ENCODE results near the gene MSL3B.

The MSL3B gene

DNA sequence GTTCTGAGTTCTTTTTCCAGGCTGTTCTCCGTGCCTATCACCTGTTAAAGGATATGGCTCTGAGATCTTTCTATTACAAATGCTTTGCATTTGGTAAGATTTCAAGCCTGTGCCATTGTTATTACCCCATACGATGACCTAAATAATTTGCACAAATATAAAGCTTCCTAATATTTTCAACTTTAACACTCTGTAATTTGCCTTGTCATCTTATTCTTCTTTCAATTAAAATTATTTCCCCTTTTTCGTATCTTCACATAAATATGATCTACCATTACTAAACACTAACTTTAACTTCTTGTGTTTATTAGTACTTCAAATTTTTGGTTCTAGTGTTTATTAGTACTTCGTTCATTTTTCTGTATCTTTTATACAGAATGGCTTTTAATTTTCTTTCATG is 3.2 kb upstream of the MSL3B start:
- H3K4me3 ChIP-seq (ENCODE audit: low read depth, low read length) = no peak overlapping the region
- DNase-seq (ENCODE audit: low read depth) = no peak
- TF ChIP-seq POLR2A (IDR thresholded peaks at IDR 0.05; ENCODE audit: extremely low read depth, insufficient read length) = no peak
- TF ChIP-seq, protein P1, sequence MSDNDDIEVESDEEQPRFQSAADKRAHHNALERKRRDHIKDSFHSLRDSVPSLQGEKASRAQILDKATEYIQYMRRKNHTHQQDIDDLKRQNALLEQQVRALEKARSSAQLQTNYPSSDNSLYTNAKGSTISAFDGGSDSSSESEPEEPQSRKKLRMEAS (IDR thresholded peaks at IDR 0.05; ENCODE audit: low read depth, low read length) = no peak
- TF ChIP-seq, protein P2, sequence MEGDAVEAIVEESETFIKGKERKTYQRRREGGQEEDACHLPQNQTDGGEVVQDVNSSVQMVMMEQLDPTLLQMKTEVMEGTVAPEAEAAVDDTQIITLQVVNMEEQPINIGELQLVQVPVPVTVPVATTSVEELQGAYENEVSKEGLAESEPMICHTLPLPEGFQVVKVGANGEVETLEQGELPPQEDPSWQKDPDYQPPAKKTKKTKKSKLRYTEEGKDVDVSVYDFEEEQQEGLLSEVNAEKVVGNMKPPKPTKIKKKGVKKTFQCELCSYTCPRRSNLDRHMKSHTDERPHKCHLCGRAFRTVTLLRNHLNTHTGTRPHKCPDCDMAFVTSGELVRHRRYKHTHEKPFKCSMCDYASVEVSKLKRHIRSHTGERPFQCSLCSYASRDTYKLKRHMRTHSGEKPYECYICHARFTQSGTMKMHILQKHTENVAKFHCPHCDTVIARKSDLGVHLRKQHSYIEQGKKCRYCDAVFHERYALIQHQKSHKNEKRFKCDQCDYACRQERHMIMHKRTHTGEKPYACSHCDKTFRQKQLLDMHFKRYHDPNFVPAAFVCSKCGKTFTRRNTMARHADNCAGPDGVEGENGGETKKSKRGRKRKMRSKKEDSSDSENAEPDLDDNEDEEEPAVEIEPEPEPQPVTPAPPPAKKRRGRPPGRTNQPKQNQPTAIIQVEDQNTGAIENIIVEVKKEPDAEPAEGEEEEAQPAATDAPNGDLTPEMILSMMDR (IDR thresholded peaks at IDR 0.05; ENCODE audit: low read depth, low read length) = no peak
- no peak for TF ChIP-seq MYC (IDR thresholded peaks at IDR 0.05; ENCODE audit: low read depth, low read length)

DNA sequence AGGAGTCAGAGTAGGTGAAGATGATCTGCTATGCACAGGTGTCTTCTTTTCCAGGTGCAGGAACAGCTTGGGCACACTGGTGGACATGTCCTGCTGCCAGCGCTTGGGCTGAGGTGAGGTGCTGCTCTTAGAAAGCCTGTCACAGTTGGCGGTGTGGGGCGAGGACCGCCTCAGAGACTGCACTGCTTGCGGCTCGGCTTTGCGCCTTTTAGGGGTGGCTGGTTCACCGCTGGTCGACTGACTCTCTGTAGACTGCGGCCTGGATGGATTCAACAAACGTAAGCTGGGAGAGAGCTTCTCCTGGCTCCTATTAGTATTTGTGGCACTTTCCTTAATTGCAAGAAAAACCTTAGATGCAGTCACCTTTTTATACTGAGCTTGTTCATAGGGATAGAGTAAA is 1.7 kb downstream of the MSL3B start:
- TF ChIP-seq MYC (IDR thresholded peaks at IDR 0.05; ENCODE audit: low read depth, low read length) = no peak
- TF ChIP-seq POLR2A (IDR thresholded peaks at IDR 0.05; ENCODE audit: extremely low read depth, insufficient read length) = no peak
- TF ChIP-seq, protein P2 (IDR thresholded peaks at IDR 0.05; ENCODE audit: low read depth, low read length) = no peak
- no peak overlapping the region for H3K4me3 ChIP-seq (ENCODE audit: low read depth, low read length)
- DNase-seq (ENCODE audit: low read depth) = no peak

DNA sequence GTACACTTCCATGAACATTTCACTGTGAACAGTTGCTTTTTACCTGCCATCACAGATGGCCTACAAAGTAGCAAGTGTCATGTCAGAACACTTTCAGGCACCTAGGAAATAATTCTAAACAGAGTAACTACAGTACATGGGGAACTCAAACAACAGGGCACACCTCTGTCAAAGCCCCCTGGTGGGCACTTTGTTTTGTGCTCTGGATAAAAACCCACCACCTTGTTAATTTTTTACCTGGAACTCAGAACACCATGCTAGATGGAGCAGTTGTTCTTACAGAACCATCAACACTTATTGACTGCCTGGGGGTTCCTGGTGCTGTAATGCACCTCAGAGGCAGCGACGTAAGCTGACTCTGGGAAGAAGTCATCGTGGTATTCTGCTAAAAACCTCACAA is 2.3 kb downstream of the MSL3B start:
- TF ChIP-seq, protein P2 (IDR thresholded peaks at IDR 0.05; ENCODE audit: low read depth, low read length) = peak; percentile 49
- TF ChIP-seq MYC (IDR thresholded peaks at IDR 0.05; ENCODE audit: low read depth, low read length) = no peak
- peak; percentile 36 for DNase-seq (ENCODE audit: low read depth)
- H3K4me3 ChIP-seq (ENCODE audit: low read depth, low read length) = no peak overlapping the region

DNA sequence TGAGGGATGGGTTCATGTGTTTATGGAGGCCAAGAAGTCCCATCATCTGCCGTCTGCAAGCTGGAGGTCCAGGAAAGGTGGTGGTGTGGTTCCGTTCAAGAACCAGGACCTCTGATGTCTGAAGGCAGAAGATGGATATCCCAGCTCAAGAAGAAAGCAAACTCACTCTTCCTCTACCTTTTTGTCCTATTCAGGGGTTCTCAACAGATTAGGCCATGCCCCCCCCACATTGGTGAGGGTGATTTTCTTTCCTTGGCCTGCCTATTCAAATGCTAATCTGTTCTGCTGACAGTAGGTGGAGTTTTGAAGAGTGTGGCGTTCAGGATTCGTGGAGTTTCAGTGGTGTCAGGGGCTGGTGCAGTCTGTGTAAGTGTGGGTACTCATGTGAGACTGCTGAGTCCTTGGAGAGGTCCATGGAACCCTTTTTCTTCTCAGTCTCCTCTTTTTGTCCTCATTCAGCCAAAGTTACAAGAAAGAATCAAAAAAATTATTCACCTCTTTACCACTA is 5.9 kb downstream of the MSL3B start:
- H3K4me3 ChIP-seq (ENCODE audit: low read depth, low read length) = no peak overlapping the region
- no peak for DNase-seq (ENCODE audit: low read depth)
- TF ChIP-seq, protein P1 (IDR thresholded peaks at IDR 0.05; ENCODE audit: low read depth, low read length) = no peak
- TF ChIP-seq POLR2A (IDR thresholded peaks at IDR 0.05; ENCODE audit: extremely low read depth, insufficient read length) (no peak), MYC (IDR thresholded peaks at IDR 0.05; ENCODE audit: low read depth, low read length) (no peak)
- TF ChIP-seq, protein P2 (IDR thresholded peaks at IDR 0.05; ENCODE audit: low read depth, low read length) = no peak

DNA sequence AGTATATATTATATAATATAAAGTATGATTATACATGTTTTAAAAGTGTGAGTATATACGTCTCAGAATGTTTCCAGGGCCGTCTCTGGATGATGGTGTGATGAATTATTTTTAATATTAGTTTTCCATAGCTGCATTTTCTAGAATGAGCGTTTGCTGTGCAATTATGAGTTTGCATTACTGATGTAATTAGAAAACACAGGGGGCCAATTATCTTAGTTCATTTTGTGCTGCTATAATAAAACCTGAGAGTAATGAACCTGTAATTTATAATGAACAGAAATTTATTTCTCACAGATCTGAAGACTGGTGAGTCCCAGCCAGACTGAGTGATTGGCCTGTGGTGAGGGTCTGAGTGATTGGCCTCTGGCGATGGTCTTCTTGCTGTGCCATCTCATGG is 9.9 kb downstream of the MSL3B start:
- TF ChIP-seq POLR2A (IDR thresholded peaks at IDR 0.05; ENCODE audit: extremely low read depth, insufficient read length) (no peak), MYC (IDR thresholded peaks at IDR 0.05; ENCODE audit: low read depth, low read length) (no peak)
- TF ChIP-seq, protein P2 (IDR thresholded peaks at IDR 0.05; ENCODE audit: low read depth, low read length) = no peak
- TF ChIP-seq, protein P1 (IDR thresholded peaks at IDR 0.05; ENCODE audit: low read depth, low read length) = no peak
- DNase-seq (ENCODE audit: low read depth) = no peak

DNA sequence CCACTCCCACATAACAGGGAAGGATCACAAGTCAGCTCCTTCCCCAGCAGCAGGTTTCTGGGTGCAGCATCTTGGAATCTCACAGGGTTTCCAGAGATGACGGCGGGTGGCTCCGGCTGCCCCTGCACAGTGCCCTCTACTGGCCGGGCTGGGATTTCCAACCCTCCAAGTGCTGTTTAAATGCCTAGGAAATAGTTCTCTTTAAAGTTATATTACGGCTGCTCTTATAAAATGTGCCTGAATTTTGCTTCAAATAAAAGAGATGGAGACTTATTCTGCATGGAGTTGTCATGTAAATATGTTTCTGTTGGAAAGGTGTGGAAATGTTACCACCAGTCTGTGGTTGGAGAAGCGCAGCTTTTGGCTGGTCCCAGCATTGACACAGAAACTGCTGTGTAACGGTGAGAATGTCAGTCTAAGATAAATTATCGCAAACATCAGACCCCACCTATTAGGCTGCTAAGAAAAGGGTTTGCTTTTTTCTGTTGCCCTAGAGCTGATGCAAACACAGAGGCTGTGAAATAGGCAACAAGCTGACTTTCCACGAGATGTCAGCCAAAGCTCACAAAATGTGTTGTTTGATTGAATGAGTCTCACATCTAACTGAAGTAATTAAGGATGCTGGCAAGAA is 10.6 kb downstream of the MSL3B start:
- no peak overlapping the region for H3K4me3 ChIP-seq (ENCODE audit: low read depth, low read length)
- no peak for TF ChIP-seq POLR2A (IDR thresholded peaks at IDR 0.05; ENCODE audit: extremely low read depth, insufficient read length)
- TF ChIP-seq, protein P2 (IDR thresholded peaks at IDR 0.05; ENCODE audit: low read depth, low read length) = peak; percentile 88
- DNase-seq (ENCODE audit: low read depth) = peak; percentile 62

More for the DNA sequence above, 9.9 kb downstream of the MSL3B start:
- no peak overlapping the region for H3K4me3 ChIP-seq (ENCODE audit: low read depth, low read length)
